HS-5 (cell line): ENCODE results near the gene LIPE.
"Not testable (repeated sequence)": the region's sequence is repeated elsewhere in the genome, so short reads cannot be mapped to it uniquely, and the experiment has no call there.

Experiments
- DNase-seq: peaks from one replicate; pipeline ENCODE4 v3.0.0-alpha.2; 2012; ENCODE audit warnings: low read depth

LIPE gene, protein sequence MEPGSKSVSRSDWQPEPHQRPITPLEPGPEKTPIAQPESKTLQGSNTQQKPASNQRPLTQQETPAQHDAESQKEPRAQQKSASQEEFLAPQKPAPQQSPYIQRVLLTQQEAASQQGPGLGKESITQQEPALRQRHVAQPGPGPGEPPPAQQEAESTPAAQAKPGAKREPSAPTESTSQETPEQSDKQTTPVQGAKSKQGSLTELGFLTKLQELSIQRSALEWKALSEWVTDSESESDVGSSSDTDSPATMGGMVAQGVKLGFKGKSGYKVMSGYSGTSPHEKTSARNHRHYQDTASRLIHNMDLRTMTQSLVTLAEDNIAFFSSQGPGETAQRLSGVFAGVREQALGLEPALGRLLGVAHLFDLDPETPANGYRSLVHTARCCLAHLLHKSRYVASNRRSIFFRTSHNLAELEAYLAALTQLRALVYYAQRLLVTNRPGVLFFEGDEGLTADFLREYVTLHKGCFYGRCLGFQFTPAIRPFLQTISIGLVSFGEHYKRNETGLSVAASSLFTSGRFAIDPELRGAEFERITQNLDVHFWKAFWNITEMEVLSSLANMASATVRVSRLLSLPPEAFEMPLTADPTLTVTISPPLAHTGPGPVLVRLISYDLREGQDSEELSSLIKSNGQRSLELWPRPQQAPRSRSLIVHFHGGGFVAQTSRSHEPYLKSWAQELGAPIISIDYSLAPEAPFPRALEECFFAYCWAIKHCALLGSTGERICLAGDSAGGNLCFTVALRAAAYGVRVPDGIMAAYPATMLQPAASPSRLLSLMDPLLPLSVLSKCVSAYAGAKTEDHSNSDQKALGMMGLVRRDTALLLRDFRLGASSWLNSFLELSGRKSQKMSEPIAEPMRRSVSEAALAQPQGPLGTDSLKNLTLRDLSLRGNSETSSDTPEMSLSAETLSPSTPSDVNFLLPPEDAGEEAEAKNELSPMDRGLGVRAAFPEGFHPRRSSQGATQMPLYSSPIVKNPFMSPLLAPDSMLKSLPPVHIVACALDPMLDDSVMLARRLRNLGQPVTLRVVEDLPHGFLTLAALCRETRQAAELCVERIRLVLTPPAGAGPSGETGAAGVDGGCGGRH

DNA sequence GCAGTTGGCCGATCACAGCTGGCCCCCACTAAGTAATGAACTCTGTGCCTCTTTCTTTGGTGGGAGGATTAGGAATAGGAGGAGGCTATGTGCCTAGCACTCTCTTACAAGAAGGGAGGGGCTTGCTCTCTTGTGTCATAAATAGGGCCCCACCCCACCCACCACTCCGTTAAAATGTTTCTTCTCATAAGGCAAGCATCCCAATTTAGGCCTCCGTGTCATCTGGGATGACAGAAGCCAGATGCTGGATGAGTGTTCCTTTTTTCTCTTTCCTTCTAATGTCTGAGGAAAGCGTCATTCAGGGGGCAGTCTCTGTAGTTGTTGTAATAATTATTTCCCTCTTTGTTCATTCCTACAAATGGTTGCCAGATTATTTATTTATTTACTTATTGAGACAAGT, at the start of gene LIPE:
Gene LIPE, minus strand, starts transcription at position 76 of the 400 bp plus-strand sequence. CDS start 239 bp downstream, outside the sequence.
- DNase-seq: no peak

DNA sequence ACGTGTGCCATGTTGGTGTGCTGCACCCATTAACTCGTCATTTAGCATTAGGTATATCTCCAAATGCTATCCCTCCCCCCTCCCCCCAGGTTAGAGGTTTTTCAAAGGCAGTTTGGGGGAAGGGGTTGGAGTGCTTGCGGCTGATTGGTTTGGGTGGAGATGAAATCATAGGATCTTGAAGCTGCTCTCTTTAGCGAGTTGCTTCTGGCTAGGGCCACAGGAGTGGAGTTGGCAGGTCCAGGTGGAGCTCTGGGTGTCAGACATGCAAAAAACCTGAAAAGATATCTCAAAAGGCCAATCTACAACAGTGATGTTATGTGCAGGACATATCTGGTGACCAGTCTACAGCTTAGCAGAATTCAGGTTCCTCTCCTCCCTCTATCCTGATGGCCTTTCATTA, 48.2 kb upstream of the LIPE start:
- DNase-seq: no peak

DNA sequence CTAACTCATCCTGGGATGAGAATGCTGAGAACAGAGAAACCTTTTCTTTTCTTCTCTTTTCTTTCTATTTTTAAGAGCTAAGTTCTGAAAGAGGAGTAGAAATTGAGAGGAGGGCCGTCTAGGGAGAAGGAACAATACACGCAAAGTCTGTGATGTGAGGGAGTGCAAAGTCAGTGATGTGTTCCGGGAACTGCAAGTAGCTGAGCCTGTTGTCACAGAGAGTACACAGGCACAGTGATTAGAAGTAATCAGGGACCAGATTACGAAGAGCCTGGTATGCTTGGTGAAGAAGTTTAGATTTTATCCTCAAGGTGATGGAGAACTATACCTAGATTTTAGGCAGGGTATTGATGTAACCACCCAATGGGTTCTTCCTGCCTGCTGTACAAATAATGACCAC, 47.6 kb upstream of the LIPE start:
- DNase-seq: no peak

DNA sequence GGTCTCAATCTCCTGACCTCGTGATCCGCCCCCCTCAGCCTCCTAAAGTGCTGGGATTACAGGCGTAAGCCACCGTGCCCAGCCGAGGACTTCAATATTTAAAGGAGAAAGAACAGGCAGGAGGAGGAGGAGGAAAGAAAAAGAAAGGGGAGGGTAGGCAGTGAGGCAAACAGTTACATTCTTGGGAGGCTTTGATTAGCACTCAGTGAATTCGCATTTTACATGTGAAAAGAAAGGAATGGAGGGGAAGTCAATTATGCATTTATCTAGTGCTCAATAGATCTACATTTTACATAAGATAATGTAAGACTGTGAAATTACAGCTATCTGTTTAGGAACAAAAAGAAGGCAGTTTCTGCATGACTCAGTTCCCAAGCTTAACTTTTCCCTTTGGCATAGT, 46.5 kb upstream of the LIPE start:
- no peak for DNase-seq

DNA sequence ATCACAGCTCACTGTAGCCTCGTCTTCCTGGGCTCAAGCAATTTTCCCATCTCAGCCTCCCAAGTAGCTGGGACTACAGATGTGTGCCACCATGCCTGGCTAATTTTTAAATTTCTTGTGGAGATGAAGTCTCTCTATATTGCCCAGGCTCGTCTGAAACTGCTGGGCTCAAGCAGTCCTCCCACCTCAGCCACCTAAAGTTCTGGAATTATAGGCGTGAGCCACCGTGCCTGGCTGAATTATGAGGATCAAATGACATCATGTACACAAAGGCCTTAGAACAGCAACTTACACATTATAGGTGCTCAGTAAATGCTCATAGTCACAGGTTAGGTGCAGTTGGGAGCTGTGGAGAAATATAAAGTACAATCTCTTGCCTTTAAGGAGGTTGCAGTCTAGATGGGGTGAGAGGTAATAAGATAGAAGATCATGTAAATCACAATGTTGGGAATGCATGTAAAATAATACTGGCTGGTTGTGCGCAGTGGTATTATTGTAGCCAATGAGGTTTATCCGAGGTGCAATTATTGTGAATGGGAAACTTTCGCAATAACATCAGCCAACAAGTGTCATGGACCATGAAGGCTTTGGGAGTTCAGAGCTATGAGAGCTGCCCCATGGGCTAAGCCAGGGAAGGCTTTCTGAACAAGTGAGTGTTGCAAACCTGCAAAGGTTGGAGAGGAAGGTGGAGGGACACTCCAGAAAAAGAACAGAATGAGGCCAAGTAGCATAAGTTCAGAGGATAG, 45.4 kb upstream of the LIPE start:
- DNase-seq: no peak

DNA sequence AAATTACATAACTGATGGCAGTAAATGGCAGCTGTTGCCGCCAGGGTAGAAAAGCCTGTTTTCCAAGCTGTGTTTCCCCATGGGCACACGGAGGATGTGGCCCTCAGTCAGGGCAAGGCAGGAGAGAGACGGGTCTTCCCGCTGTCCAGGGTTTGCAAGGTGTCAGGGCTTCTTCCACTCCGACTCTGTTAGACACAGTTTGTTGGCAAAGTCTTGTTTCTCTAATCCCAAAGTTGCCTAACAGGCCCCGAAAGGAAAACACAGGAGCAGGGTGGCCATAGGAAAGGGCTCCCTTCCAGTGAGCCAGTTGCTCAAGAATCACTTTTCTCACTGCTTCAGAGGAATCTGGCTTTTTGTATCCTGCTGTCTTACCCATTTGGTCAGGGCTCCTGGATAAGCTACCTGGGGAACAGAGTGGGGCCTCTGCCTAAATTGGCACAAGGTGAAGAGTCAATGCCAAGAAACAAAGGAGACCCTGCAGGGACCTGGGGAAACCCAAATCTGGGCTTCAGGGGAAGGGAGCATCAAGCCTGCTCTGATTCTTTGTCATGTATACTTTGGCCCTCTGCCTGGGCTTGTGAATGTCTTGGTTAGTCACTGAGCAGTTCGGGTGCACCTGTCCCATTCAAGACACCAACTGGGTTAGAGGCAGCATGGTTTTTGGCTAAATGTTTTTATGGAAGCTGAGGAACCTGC, 44.5 kb upstream of the LIPE start:
- no peak for DNase-seq

DNA sequence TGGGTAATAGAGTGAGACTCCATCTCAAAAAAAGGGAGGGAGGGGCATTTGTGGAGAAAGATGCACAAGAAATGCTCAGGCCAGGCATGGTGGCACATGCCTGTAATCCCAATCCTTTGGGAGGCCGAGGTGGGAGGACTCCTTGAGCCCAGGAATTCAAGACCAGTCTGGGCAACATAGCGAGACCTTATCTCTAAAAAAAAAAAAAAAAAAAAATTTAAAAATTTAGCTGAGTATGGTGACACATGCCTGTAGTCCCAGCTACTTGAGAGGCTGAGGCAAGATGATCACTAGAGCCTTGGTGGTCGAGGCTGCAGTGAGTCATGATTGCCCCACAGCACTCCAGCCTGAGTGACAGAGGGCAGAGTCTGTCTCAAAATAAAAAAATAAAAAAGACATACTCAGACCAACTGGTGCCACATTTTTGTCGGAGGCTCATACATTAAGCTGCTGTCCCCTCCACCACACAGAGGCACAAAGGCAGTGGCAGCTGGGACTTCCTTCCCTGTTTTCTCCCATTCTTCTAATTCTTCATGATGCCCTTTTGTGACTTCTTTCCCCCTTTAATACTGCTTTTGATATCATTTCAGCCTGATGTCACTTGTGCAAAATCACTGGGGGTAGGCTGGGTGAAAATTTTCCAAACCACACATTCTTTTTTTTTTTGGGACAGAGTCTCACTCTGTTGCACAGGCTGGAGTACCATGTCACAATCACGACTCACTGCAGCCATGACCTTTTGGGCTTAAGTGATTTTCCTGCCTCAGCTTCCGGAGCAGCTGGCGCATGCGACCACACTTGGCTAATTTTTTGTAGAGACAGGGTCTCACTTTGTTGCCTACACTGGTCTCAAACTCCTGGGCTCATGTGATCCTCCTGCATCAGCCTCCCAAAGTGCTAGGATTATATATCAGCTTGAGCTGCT, 42.4 kb upstream of the LIPE start:
- no peak for DNase-seq

DNA sequence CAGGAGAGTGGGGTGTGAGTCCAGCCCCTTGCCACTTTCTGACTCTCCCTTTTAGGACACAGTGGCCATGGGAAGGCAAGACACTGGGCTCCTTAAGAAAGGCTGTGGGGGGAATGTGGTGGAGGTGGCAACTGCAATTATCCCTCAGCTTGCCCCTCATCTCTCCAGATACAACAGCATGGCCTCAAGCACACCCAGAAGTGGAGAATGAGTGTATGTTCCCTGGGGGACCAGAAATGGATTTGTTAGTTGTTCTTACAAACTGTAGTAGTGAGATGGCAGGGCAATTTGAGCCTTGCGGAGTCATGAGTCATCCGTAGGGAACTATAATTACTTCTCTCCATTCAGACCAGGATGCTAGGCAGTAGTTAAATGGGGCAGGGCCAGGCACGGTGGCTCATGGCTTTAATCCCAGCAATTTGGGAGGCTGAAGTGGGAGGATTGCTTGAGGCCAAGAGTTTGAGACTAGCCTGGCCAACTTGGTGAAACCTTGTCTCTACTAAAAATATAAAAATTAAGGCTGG, 41.1 kb upstream of the LIPE start:
- DNase-seq: peak; percentile 78

DNA sequence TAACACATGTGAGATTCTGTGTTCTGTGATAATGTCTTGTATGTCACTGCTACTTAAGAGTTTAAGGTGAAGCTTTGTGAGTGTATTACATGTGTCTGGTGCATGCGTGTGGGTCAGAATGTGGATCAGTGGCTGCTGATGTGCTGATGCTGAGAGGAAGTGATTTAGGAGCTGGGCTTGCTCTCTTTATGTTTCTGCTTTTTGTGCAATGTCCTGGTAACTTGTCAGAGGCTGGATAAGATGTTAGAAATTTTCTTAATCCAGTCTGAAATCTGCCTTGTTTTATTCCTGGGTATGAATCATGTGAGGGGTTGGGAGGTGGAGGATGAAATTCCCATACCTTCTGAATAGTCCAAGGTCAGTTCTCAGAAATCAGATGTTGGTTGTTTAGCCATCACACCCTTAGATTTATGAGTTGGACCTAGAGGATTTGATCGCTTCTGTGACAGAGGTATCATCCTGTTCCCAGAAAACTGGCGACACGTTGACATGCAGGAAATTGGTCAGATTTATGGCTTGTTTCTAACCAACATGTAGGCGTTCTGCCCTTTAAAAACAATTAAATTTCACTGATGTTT, 40.1 kb upstream of the LIPE start:
- no peak for DNase-seq

DNA sequence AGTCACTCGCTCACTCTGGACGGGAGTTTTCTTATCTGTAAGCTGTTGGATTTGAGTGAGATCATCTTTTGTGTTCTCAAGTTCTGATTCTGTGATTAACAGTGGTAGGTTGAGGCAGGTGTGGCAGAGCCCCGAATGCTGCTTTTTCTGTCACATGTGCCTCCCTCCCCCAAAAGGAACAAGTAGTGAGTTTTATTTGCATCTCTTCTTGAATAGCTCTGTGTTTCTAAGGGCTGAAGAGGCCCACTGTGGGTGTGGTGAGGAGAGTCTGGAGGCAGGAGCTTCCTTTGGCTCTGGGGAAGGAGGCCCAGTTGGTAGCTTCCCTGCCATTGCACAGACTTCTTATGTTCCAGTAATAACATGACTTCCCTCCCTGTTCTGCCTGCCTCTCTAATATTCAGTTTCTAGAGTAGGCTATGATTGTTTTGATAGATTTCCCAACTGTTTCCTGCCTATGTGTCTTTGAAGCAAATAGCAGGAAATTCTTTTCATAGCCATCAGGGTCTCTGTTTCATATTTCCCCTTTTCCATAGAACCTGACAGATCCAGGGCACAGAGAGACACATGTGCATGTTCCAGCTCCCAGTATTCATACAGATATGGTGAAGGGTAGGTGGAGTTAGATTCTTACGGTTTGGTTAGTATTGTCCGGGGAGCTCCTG, 39.5 kb upstream of the LIPE start:
- DNase-seq: no peak

DNA sequence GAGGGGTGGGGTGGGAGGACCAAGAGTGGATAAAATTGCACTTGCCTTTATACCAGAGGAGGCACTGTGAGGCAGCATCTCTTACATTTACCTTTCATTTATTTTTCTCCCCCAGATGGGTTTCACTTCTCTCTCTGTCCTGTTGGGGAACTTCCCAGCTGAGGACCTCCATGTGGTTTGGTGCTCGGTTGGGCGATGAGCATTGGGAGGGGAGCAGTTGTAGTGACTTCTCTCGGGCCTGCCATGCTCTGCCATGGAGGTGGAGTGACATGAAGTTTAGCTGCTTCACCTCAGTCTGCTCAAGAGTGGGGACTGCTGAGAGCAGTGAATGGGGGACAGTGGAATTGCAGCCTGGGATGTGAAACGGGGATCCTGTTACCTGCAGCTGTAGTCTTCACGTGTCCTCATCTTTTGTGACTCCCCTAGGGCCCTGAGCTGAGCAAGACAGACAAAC, 38.7 kb upstream of the LIPE start:
- no peak for DNase-seq

DNA sequence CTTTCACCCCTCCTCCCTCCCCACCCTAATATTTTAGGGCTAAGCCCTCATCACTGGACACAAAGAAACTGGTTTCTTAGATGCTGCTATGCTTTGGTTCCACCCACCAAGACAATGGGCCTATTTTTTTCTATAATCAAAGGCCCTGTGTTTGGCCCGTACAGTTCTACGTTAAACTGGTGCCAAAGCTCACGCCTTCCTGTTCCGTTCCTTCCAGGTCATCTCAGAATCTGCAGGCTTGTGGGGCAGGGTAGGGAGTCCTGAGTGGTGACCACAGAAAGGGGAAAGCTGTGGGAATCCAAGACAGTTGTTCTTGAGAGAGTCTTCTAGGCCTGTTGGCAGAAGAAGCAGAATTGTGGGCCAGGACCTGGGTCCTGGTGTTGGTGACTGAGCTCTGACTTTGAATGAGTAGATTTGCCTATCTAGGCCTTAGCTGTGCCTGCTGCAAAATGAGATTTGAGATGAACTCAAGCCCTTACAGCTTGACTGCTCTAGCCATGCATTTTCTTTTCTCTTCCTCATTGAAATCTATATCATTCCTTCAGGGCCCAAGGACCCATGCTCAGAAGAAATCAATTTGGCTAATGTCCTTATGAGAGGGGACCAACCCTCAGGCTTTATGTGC, 34.6 kb upstream of the LIPE start:
- no peak for DNase-seq

DNA sequence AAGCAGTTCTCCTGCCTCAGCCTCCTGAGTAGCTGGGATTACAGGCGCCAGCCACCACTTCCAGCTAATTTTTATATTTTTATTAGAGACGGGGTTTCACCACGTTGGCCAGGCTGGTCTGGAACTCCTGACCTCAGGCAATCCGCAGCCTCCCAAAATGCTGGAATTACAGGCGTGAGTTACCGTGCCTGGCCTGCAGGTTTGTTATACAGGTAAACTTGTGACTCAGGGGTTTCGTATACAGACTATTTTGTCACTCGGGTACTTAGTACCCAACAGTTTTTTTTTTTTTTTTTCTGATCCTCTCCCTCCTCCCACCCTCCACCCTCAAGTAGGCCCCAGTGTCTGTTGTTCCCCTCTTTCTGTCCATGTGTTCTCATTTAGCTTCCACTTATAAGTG, 34.0 kb upstream of the LIPE start:
- not testable (repeated sequence) for DNase-seq

DNA sequence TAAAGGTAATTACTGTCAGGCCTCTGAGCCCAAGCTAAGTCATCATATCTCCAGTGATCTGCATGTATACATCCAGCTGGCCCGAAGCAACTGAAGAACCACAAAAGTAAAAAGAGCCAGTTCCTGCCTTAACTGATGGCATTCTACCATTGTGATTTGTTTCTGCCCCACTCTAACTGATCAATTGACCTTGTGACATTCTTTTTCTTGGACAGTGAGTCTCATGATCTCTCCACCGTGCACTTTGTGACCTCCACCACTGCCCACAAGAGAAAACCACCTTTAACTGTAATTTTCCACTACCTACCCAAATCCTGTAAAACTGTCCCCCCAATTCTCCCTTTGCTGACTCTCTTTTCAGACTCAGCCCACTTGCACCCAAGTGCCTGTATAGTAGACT, 32.7 kb upstream of the LIPE start:
- DNase-seq: no peak

DNA sequence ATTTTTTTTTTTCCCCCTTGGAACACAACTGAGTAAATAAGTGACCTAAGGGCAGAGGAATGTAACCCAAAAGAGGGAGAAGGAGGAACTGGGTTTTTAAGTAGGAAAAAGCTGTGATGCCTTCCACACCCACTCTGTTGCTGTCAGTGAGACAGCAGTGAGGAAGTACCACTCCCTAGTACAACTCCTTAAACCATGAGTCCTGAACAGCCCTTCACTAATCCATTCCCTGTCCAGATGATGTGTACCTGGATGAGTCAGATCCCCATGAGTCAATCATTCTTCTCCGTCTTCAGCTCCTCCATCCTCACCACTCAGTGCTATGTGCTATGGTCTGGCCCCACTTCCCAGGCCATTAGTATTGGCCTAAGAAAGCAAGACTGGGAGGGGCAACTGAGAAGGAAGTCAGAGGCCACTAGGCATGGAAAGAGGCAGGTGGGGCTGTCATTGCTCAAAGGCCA, 28.5 kb upstream of the LIPE start:
- DNase-seq: no peak

DNA sequence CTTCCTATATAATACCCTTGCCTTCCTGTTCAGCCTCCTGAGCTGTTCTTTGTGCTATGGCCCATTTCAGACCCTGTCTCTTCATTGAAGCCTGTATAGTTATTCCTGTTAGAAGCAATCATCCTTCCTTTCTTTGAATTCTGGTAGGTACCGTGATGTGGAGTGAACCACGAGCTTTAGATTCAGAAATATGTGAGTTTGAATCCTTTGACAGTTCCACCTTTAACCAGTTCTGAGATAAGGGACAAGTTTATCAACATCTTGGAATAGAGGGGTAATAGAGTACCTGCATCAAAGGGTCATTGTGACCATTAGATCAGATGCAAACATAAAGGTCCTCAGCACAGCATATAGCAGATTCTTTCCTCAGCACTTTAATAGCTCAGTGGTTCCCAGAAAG, 27.9 kb upstream of the LIPE start:
- no peak for DNase-seq

DNA sequence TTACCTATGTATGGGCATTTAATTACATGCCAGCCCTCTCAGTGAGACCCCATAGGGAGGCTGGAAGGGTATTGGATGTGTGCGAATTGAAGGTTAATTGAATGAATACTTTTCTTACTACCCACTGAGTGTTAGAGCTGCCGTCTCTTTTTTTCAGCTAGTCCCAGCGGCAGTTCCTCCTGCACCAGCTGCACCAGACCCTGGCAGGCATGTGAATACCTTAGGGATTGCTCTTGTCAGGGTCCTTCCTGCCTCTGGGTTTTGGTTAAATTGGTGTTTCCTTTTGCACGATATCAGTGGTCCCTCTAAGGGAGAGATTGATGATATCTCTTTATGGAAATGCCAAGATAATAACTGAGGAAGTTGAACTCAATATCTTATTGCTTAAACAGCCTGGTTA, 25.4 kb upstream of the LIPE start:
- no peak for DNase-seq

DNA sequence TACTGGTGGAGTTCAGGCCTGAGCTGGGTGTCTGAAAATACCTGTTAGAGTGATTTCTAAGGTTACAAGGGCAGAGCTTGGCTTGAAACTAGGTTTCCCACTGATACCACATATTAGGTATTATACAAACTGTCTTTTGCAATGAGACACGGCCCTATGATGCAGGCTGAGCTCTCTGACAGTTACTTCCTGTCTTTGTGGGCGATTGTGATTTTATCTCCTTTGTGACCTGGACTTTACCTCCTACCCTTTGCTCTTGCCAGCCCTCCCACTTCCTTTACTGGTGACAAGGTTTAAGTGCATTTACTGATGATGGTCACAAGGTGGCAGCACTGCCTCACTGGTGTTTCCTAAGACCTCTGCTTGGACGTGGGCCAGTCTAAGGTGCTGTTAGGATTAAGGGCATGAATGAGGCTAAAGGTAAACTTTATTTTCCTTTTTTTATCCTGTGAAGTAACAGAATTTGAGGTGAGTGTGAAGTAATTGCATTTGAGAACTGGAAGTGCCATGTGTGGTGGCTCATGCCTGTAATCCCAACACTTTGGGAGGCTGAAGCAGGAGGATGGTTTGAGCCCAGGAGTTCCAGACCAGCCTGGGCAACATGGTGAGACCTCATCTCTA, 23.2 kb upstream of the LIPE start:
- peak; percentile 61 for DNase-seq
